Spleen (tissue), 11 donors: ENCODE results near the gene SBK3. TPM values are rescaled to one million over a fixed set of nuclear protein-coding genes. Genes with fewer than 3 reads are reported as not detected.
"Not testable (repeated sequence)": the region's sequence is repeated elsewhere in the genome, so short reads cannot be mapped to it uniquely, and the experiment has no call there.

ENCODE experiments used
- DNase-seq: peaks from one replicate; pipeline ENCODE4 v3.0.0-alpha.2; 2020
- H3K27ac ChIP-seq, 8 donors: fragments of 200-600 bp; sonication (generic) in 7 of 8; 1 replicate in 4 of 8; 2 replicates in 4 of 8; pipeline versions ENCODE4 v1.5.0 to v1.8.0; 2016 to 2021; ENCODE audit warnings: inconsistent platforms in 4 of 8, mild to moderate bottlenecking in 4 of 8, moderate library complexity in 1 of 8
- H3K27me3 ChIP-seq, 7 donors: fragments of 200-600 bp; sonication (generic) in 6 of 7; replicated peaks in 1 of 7; 1 replicate in 4 of 7; 2 replicates in 3 of 7; pipeline versions ENCODE4 v1.5.0 to v1.8.0; 2016 to 2021; ENCODE audit warnings: inconsistent platforms in 3 of 7, mild to moderate bottlenecking in 1 of 7
- H3K36me3 ChIP-seq, 6 donors: fragments of 200-600 bp; sonication (generic) in 5 of 6; 1 replicate in 4 of 6; 2 replicates in 2 of 6; pipeline versions ENCODE4 v1.5.0 to v1.8.0; 2016 to 2021; ENCODE audit warnings: inconsistent platforms in 2 of 6
- H3K4me1 ChIP-seq, 6 donors: fragments of 200-600 bp; sonication (generic) in 5 of 6; 1 replicate in 3 of 6; 2 replicates in 3 of 6; pipeline versions ENCODE4 v1.5.0 to v1.8.0; 2016 to 2021; ENCODE audit warnings: inconsistent platforms in 3 of 6
- H3K4me3 ChIP-seq, 8 donors: fragments of 200-600 bp; sonication (generic) in 7 of 8; 1 replicate in 4 of 8; 2 replicates in 4 of 8; pipeline versions ENCODE4 v1.5.0 to v1.8.0; 2016 to 2021; ENCODE audit warnings: inconsistent platforms in 4 of 8, mild to moderate bottlenecking in 4 of 8, moderate library complexity in 2 of 8
- H3K9me3 ChIP-seq, 8 donors: fragments of 200-600 bp; sonication (generic) in 7 of 8; 1 replicate in 4 of 8; 2 replicates in 4 of 8; pipeline versions ENCODE4 v1.5.0 to v1.8.0; 2016 to 2021; ENCODE audit warnings: inconsistent platforms in 4 of 8
- POLR2A ChIP-seq, 3 donors: fragments of 450-650 bp; IDR thresholded peaks; one replicate each; pipeline ENCODE4 v1.5.1; 2017; ENCODE audit warnings: antibody characterized with exemption in 3 of 3, mild to moderate bottlenecking in 1 of 3
- POLR2AphosphoS5 ChIP-seq, 3 donors: sonication (generic); formaldehyde crosslinking; IDR thresholded peaks; one replicate each; pipeline ENCODE4 v1.5.1; 2017; ENCODE audit warnings: antibody characterized with exemption in 3 of 3
- WGBS, 5 donors: extraction: QIAGEN DNeasy Blood & Tissue Kit in 3 of 5; methylation state at CpG; one replicate each; pipeline versions ENCODE4 v1.1.5 to v1.1.7; 2013 to 2018; 5-methylcytosine and 5-hydroxymethylcytosine counted together
- intact Hi-C: fragments of 100-400 bp; cut with DNase I; formaldehyde crosslinking; loops from one replicate; pipeline ENCODE4 v1.15.0; 2023; ENCODE audit warnings: low total_unique reads
- polyA plus RNA-seq, 3 donors: library from polyadenylated mRNA; stranded (reverse); fragments of 200-250 nt; gene quantifications; one replicate each; pipeline ENCODE4 v1.2.1, GENCODE V29; 2013
- total RNA-seq, 7 donors: library from RNA; depleted of rRNA in 3 of 7; stranded (reverse); fragments of >200 nt in 3 of 7; fragmentation: NEBNext Ultra II Directional in 4 of 7; extraction: Animal tissue kit (Norgen Biotek cat#: 25700) in 4 of 7; gene quantifications; one replicate each; pipeline versions ENCODE4 v1.1.0 to v1.2.1, GENCODE V29; 2016 to 2021
- TF ChIP-seq, protein P1 (sequence below), 11 experiments: fragments of 200-600 bp in 7 of 11; fragments of 450-650 bp in 4 of 11; sonication (generic) in 4 of 11; IDR thresholded peaks in 8 of 11; conservative IDR thresholded peaks in 3 of 11; 1 replicate in 7 of 11; 2 replicates in 4 of 11; pipeline versions ENCODE4 v1.4.0 to v1.8.0; 2016 to 2021; ENCODE audit warnings: antibody characterized with exemption in 11 of 11, inconsistent platforms in 4 of 11, mild to moderate bottlenecking in 1 of 11
- donor health status: healthy with polysubstance abuse.
- donor health status: DM: no; HTN: no; CAD: no; lungs with moderate emphysema.
- donor health status: DM: no; HTN: no; CAD: no.
- donor health status: Bipolar disorder and iron deficiency.
- donor health status: healthy.
- donor health status: DM: no; HTN: no; CAD: no.
- donor health status: DM: yes; HTN: yes; CAD: no.

SBK3 gene
- total and polyA plus RNA-seq, 10 donors: not detected

DNA sequence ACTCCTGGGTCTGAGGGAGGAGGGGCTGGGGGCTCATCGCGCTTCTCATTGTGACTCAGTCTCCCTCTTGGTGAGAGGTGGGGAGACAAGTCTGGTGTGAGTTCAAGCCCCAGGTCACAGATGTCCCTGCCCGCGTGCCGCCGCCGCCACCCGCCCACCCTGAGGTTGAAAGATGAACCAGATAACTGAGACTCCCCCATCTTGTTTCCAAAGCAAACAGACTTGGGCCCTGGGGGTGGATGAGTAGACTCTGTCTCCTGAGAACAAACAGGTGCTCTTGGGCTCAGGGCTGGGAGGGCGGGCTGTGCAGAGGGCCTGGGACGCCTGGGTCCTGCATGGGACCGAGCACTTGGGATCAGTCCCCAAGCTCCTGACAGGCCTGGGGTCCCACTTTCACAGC, 9.0 kb downstream of the SBK3 start:
- Histone ChIP-seq H3K36me3 (no peaks in the 10 kb centered on the region), H3K9me3 (no peaks in the 10 kb centered on the region), H3K4me1 (no peaks in the 10 kb centered on the region), H3K27me3 (peaks cover 0 to 32% (median 0%) of the 10 kb centered on the region in 7 donors), H3K27ac (no peak overlapping the region), H3K4me3 (no peak overlapping the region)
- DNase-seq: no peak
- no peak for TF ChIP-seq POLR2A (IDR thresholded peaks at IDR 0.05)
- TF ChIP-seq, protein P1, sequence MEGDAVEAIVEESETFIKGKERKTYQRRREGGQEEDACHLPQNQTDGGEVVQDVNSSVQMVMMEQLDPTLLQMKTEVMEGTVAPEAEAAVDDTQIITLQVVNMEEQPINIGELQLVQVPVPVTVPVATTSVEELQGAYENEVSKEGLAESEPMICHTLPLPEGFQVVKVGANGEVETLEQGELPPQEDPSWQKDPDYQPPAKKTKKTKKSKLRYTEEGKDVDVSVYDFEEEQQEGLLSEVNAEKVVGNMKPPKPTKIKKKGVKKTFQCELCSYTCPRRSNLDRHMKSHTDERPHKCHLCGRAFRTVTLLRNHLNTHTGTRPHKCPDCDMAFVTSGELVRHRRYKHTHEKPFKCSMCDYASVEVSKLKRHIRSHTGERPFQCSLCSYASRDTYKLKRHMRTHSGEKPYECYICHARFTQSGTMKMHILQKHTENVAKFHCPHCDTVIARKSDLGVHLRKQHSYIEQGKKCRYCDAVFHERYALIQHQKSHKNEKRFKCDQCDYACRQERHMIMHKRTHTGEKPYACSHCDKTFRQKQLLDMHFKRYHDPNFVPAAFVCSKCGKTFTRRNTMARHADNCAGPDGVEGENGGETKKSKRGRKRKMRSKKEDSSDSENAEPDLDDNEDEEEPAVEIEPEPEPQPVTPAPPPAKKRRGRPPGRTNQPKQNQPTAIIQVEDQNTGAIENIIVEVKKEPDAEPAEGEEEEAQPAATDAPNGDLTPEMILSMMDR (IDR thresholded peaks at IDR 0.05 in 8 of 11, conservative IDR thresholded peaks at IDR 0.05 in 3 of 11): no peak
- TF ChIP-seq POLR2AphosphoS5 (IDR thresholded peaks at IDR 0.05): no peak
- intact Hi-C loops: no loop called here
- WGBS, 5 donors: 89 to 100% (median 93%) methylated on average over 4 to 11 of the region's 11 CpGs

DNA sequence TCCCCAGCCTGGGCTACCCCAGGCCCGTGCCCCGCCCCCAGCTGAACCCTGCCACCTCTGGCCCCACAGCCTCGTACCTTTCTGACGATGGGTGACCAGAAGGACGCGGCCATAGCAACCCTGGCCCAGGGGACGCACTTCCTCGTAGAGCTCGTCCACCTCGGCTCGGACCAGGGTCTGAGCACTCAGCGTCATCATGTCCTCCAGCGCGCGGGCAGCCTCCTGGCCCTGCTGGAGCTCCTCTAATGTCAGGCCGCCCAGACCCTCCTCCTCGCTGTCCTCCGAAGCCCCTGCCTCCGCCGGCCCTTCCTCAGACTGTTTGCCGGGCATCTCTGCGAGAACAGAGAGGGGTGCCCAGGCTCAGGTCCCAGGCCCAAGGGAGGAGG, 9.4 kb downstream of the SBK3 start:
- H3K4me3 ChIP-seq: no peak overlapping the region
- H3K27me3 ChIP-seq: peaks cover 0 to 32% (median 0%) of the 10 kb centered on the region in 7 donors
- no peaks in the 10 kb centered on the region for H3K36me3 ChIP-seq
- no peaks in the 10 kb centered on the region for H3K4me1 ChIP-seq
- no peak for DNase-seq
- no peak for TF ChIP-seq POLR2AphosphoS5 (IDR thresholded peaks at IDR 0.05)
- TF ChIP-seq, protein P1 (IDR thresholded peaks at IDR 0.05 in 8 of 11, conservative IDR thresholded peaks at IDR 0.05 in 3 of 11): no peak
- no peak for TF ChIP-seq POLR2A (IDR thresholded peaks at IDR 0.05)
- no peaks in the 10 kb centered on the region for H3K9me3 ChIP-seq
- intact Hi-C loops: no loop called here
- H3K27ac ChIP-seq: no peak overlapping the region
- WGBS, 5 donors: 83 to 95% (median 87%) methylated on average over 7 to 22 of the region's 22 CpGs

DNA sequence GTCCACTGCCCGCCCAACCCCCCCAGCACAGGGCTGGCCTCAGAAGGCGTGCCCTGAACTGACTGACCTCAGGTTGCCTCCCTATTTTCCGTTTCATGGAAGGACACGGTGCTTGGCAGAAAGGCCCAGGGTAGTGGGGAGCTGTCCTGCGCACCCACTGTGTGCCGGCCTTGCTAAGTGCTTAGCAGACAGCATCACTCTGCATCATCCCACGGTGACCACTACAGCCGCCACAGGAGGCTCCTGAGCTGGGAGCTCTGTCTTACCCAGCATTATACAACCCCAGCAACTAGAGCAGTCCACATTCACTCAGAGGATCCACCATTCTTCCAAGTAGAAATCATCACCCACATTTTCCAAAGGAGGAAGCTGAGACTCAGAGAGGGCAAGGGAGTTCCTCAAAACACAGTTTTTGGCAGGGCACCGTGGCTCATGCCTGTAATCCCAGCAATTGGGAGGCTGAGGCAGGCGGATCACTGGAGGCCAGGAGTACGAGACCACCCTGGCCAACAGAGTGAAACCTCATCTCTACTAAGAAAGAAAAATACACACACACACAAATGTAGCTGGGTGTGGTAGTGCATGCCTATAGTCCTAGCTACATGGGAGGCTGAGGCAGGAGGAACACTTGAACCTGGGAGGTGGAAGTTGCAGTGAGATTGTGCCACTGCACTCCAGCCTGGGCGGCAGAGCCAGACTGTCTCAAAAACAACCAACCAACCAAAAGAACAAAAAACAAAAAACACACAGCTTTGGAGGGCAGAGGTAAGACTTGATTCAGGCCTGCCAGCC, 10.0 kb downstream of the SBK3 start:
- intact Hi-C loops: no loop called here
- WGBS, 5 donors: 76 to 91% (median 80%) methylated on average over 9 to 12 of the region's 12 CpGs

DNA sequence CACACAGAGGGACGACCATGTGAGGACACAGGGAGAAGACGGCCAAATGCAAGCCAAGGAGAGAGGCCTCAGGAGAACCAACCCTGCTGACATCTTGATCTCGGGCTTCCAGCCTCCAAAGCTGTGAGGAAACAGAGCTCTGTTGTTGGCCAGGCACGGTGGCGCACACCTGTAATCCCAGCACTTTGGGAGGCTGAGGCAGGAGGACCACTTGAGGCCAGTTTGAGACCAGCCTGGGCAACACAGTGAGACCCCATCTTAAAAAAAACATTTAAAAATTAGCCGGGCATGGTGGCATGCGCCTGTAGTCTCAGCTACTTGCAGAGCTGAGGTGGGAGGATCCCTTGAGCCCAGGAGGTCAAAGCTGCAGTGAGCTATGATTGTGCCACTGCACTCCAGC, 11.1 kb downstream of the SBK3 start:
- H3K4me1 ChIP-seq, H3K4me3 ChIP-seq, DNase-seq, H3K27ac ChIP-seq, H3K9me3 ChIP-seq, intact Hi-C loops, H3K36me3 ChIP-seq: not testable (repeated sequence)
- 80 to 91% (median 88%) methylated on average over 7 of the region's 7 CpGs for WGBS, 5 donors
- H3K27me3 ChIP-seq: peaks cover 0 to 36% (median 0%) of the 10 kb centered on the region in 7 donors

More for the DNA sequence above, 10.0 kb downstream of the SBK3 start:
- H3K36me3 ChIP-seq: no peaks in the 10 kb centered on the region
- TF ChIP-seq, protein P1 (IDR thresholded peaks at IDR 0.05 in 8 of 11, conservative IDR thresholded peaks at IDR 0.05 in 3 of 11): no peak
- H3K4me1 ChIP-seq: no peaks in the 10 kb centered on the region
- no peaks in the 10 kb centered on the region for H3K9me3 ChIP-seq
- H3K4me3 ChIP-seq: no peak overlapping the region
- H3K27me3 ChIP-seq: peaks cover 0 to 30% (median 0%) of the 10 kb centered on the region in 7 donors
- no peak overlapping the region for H3K27ac ChIP-seq
- DNase-seq: no peak
